ENCODE measurements around the gene BRD4. TPM values are rescaled to one million over a fixed set of nuclear protein-coding genes. Genes with fewer than 3 reads are reported as not detected.

BRD4 gene
- total RNA-seq, 1 donor from 2014 or later, result 104 TPM

DNA sequence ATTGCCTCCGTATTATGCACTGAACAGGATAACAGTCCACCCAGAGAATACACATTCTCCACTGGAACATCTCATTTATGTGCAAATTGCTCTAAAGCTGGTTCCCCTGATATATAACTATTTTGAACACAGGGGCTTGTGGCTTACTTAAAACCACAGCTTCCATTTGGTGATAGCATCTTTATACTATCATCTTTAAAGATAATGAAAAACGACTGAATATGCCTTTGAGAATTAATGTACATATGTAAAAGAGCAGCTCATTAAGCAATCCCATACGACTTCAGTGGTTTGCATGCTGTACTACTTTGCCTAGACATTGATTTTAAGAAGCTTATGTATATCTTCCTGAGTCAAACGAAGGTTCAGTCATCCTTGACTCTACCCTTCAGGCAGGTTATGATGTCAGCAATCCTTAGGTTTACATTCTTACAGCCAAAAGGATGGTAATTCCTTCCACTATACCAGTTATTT is 40.8 kb downstream of the BRD4 start:
- Mint-ChIP-seq H3K27me3 (ENCODE audit: low read depth) (no peaks in the 10 kb centered on the region), H3K36me3 (ENCODE audit: low read depth) (peaks cover 3% of the 10 kb centered on the region), H3K9me3 (ENCODE audit: low read depth) (no peaks in the 10 kb centered on the region), H3K27ac (ENCODE audit: unreplicated experiment) (peak overlapping the region; percentile 78), H3K4me3 (ENCODE audit: unreplicated experiment) (no peak overlapping the region), H3K4me1 (ENCODE audit: low read depth) (peaks cover 95% of the 10 kb centered on the region)
- DNase-seq (ENCODE audit: low spot score), result no peak
- TF ChIP-seq, protein P1, sequence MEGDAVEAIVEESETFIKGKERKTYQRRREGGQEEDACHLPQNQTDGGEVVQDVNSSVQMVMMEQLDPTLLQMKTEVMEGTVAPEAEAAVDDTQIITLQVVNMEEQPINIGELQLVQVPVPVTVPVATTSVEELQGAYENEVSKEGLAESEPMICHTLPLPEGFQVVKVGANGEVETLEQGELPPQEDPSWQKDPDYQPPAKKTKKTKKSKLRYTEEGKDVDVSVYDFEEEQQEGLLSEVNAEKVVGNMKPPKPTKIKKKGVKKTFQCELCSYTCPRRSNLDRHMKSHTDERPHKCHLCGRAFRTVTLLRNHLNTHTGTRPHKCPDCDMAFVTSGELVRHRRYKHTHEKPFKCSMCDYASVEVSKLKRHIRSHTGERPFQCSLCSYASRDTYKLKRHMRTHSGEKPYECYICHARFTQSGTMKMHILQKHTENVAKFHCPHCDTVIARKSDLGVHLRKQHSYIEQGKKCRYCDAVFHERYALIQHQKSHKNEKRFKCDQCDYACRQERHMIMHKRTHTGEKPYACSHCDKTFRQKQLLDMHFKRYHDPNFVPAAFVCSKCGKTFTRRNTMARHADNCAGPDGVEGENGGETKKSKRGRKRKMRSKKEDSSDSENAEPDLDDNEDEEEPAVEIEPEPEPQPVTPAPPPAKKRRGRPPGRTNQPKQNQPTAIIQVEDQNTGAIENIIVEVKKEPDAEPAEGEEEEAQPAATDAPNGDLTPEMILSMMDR (IDR thresholded peaks at IDR 0.05), result no peak

DNA sequence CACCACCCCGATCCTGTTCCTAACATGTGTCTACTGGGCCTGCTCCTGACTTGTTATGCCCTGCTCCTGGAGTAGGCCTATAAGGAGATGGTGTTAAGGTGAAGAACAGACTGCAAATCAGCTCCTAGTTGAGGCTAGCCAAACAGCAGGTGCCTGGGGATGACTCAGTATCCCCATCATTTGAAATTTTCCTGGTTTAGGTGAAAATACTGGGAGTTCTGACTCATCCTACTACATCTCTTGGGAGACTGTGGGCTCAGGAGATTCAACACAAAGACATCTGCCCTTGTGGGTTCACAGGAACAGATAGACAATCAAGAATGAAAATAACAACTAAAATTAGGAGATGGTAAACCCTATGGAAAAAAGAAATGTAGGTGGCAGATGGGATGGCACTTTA is 41.2 kb downstream of the BRD4 start:
- TF ChIP-seq, protein P1 (IDR thresholded peaks at IDR 0.05), result no peak
- H3K27me3 Mint-ChIP-seq (ENCODE audit: low read depth), result no peaks in the 10 kb centered on the region
- no peaks in the 10 kb centered on the region for H3K9me3 Mint-ChIP-seq (ENCODE audit: low read depth)
- H3K36me3 Mint-ChIP-seq (ENCODE audit: low read depth), result no peaks in the 10 kb centered on the region
- H3K4me1 Mint-ChIP-seq (ENCODE audit: low read depth), result peaks cover 95% of the 10 kb centered on the region
- DNase-seq (ENCODE audit: low spot score), result no peak
- peak overlapping the region; percentile 78 for H3K27ac Mint-ChIP-seq (ENCODE audit: unreplicated experiment)
- no peak overlapping the region for H3K4me3 Mint-ChIP-seq (ENCODE audit: unreplicated experiment)

DNA sequence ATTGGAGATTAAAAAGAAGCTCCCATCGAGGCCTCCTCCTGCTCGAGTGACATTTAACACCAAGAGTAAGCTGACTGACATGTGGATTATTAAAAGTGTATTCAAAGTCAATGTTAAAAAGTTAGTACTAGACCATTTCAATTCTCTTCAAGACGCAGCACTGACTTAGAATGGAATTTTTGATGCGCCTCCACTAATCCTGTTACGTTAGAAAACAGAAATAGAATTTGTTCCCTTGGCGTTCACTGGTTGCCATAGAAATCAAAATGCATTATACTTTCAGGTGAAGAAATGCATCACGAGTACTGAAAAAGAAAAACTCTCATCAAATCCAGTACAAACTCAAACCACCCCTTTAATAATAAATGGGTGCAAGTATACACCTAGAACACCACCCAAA is 42.2 kb downstream of the BRD4 start:
- H3K27me3 Mint-ChIP-seq (ENCODE audit: low read depth), result no peaks in the 10 kb centered on the region
- no peaks in the 10 kb centered on the region for H3K9me3 Mint-ChIP-seq (ENCODE audit: low read depth)
- TF ChIP-seq, protein P1 (IDR thresholded peaks at IDR 0.05), result no peak
- no peak overlapping the region for H3K4me3 Mint-ChIP-seq (ENCODE audit: unreplicated experiment)
- H3K27ac Mint-ChIP-seq (ENCODE audit: unreplicated experiment), result no peak overlapping the region
- no peaks in the 10 kb centered on the region for H3K36me3 Mint-ChIP-seq (ENCODE audit: low read depth)
- H3K4me1 Mint-ChIP-seq (ENCODE audit: low read depth), result peaks cover 92% of the 10 kb centered on the region
- no peak for DNase-seq (ENCODE audit: low spot score)

DNA sequence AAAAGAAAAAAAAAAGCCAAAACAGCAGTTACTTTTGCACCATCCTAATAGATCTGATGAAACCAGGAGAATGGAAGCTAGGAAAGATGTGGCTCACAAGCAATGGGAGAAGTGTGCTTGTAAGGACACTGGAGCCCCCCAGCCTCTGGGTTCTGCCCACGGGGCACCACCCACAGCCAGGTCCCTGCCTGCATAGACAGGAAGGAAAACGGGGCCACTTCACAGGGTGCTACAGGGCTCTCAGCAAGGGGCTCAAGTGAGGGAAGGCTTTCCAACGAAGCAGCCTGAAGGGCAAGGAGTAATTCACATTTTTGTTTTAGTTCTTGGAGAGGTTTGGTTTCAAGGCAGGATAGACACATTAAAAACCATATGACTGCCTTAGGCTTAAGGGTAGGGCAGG is 42.7 kb downstream of the BRD4 start:
- Mint-ChIP-seq H3K4me3 (ENCODE audit: unreplicated experiment) (no peak overlapping the region), H3K27ac (ENCODE audit: unreplicated experiment) (peak overlapping the region; percentile 61)

DNA sequence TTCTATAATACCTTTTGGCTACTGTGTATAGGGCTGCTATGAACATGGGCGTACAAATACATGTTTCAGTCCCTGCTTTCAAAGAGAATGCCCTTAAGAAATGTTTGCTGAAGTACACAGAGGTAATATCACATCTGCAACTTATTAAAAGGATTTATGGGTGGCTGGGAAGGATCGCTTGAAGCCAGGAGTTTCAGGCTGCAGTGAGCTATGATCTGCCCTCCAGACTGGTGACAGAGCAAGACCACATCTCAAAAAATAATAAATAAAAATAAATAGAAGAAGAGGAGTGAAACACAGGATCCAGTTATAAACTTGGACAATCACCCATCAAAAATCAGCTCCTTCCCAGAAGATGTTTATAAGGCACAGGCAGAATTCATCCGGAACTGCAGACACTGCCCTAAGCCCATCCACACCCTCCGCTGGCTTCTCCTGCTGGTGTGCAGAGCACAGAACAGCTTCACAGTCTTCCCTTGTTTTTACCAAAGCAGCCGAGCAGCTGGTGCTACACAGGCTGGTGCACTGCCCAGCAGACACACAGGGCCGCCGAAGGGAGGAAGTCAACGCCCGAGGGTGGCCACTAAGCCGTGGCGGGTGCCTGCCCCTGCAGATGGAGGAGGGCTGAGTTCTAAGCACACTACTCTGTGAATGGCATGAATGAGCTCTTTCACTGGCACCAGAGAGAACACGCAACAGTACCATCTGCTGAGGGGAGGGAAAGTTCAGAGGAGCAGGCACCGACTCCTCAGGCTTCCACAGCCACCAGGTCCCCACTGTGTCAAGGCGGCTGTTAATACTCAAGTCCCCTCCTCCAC is 44.0 kb downstream of the BRD4 start:
- TF ChIP-seq, protein P1 (IDR thresholded peaks at IDR 0.05), result peak; percentile 51
- Mint-ChIP-seq H3K27ac (ENCODE audit: unreplicated experiment) (peak overlapping the region; percentile 93), H3K4me1 (ENCODE audit: low read depth) (peaks cover 92% of the 10 kb centered on the region), H3K9me3 (ENCODE audit: low read depth) (no peaks in the 10 kb centered on the region), H3K36me3 (ENCODE audit: low read depth) (no peaks in the 10 kb centered on the region), H3K4me3 (ENCODE audit: unreplicated experiment) (peak overlapping the region; percentile 40), H3K27me3 (ENCODE audit: low read depth) (no peaks in the 10 kb centered on the region)
- DNase-seq (ENCODE audit: low spot score), result no peak

More for the DNA sequence above, 42.7 kb downstream of the BRD4 start:
- TF ChIP-seq, protein P1 (IDR thresholded peaks at IDR 0.05), result no peak
- peaks cover 92% of the 10 kb centered on the region for H3K4me1 Mint-ChIP-seq (ENCODE audit: low read depth)
- no peaks in the 10 kb centered on the region for H3K36me3 Mint-ChIP-seq (ENCODE audit: low read depth)
- no peaks in the 10 kb centered on the region for H3K27me3 Mint-ChIP-seq (ENCODE audit: low read depth)
- peak; percentile 1 for DNase-seq (ENCODE audit: low spot score)
- no peaks in the 10 kb centered on the region for H3K9me3 Mint-ChIP-seq (ENCODE audit: low read depth)

Data from chondrocyte (in vitro differentiated cells).